Osteoblast (primary cell): ENCODE measurements around the gene MTOR. TPM values are rescaled to one million over a fixed set of nuclear protein-coding genes. Genes with fewer than 3 reads are reported as not detected.

ENCODE experiments used
- DNase-seq: peaks from one replicate; pipeline ENCODE4 v3.0.0; 2011; ENCODE audit warnings: low spot score, mixed read lengths; ENCODE audit not compliant: insufficient read length; ENCODE audit errors: missing footprints
- H2AFZ ChIP-seq: 2 replicates; pipeline ENCODE4 v1.6.0; 2011; ENCODE audit warnings: mild to moderate bottlenecking, low read length
- H3K27ac ChIP-seq: 2 replicates; pipeline ENCODE4 v1.5.1; 2011; ENCODE audit warnings: mild to moderate bottlenecking, low read depth, low read length, moderate library complexity
- H3K27me3 ChIP-seq: 2 replicates; pipeline ENCODE4 v1.6.0; 2012; ENCODE audit warnings: mild to moderate bottlenecking, control low read depth, inconsistent platforms, low read length, moderate library complexity; ENCODE audit not compliant: insufficient read depth
- H3K36me3 ChIP-seq: 2 replicates; pipeline ENCODE4 v1.5.1; 2011; ENCODE audit warnings: mild to moderate bottlenecking, low read length, control low read depth, moderate library complexity; ENCODE audit not compliant: insufficient read depth
- H3K4me1 ChIP-seq: 2 replicates; pipeline ENCODE4 v1.5.1; 2011; ENCODE audit warnings: mild to moderate bottlenecking, low read length, control low read depth, moderate library complexity; ENCODE audit not compliant: insufficient read depth
- H3K4me2 ChIP-seq: 2 replicates; pipeline ENCODE4 v1.6.0; 2011; ENCODE audit warnings: mild to moderate bottlenecking, low read length; ENCODE audit not compliant: insufficient read depth
- H3K4me3 ChIP-seq: fragments of 200-600 bp; sonication (generic); 3 replicates; pipeline ENCODE4 v1.5.1; 2012; ENCODE audit warnings: mild to moderate bottlenecking, low read length, inconsistent platforms; ENCODE audit not compliant: insufficient read depth
- H3K79me2 ChIP-seq: 2 replicates; pipeline ENCODE4 v1.6.0; 2012; ENCODE audit warnings: mild to moderate bottlenecking, low read length, control low read depth, inconsistent platforms; ENCODE audit not compliant: insufficient read depth
- H3K9me3 ChIP-seq: 2 replicates; pipeline ENCODE4 v1.5.1; 2011; ENCODE audit warnings: low read depth, low read length, control low read depth
- H4K20me1 ChIP-seq: 2 replicates; pipeline ENCODE4 v1.6.0; 2012; ENCODE audit warnings: mild to moderate bottlenecking, low read length, control low read depth; ENCODE audit not compliant: insufficient read depth
- CTCF ChIP-seq: IDR thresholded peaks from 2 replicates; pipeline ENCODE4 v1.5.1; 2011; ENCODE audit warnings: mild to moderate bottlenecking, low read depth, low read length, moderate library complexity; ENCODE audit errors: extremely low read depth
- total RNA-seq: library from RNA; depleted of rRNA; stranded (reverse); fragments of >200 nt; gene quantifications from 2 replicates; pipeline ENCODE4 v1.2.3, GENCODE V29; 2012

Gene MTOR
- total RNA-seq, 1 donor, result 34.0 TPM

GRCh38 chr1:11151826-11152612 is 110.3 kb downstream of the MTOR start:
- DNase-seq, result no peak
- Histone ChIP-seq H3K4me1 (peaks cover 14% of the 10 kb centered on the region), H2AFZ (no peak overlapping the region), H3K27me3 (no peaks in the 10 kb centered on the region), H3K4me2 (no peak overlapping the region), H4K20me1 (no peaks in the 10 kb centered on the region), H3K27ac (no peak overlapping the region), H3K9me3 (no peaks in the 10 kb centered on the region), H3K4me3 (no peak overlapping the region), H3K36me3 (peaks cover 40% of the 10 kb centered on the region), H3K79me2 (no peaks in the 10 kb centered on the region)
- TF ChIP-seq CTCF, result no peak

- no peak for DNase-seq
- Histone ChIP-seq H3K27me3 (no peaks in the 10 kb centered on the region), H3K4me2 (no peak overlapping the region), H3K79me2 (no peaks in the 10 kb centered on the region), H3K9me3 (no peaks in the 10 kb centered on the region), H2AFZ (no peak overlapping the region), H3K27ac (no peak overlapping the region), H4K20me1 (no peaks in the 10 kb centered on the region), H3K4me1 (peaks cover 14% of the 10 kb centered on the region), H3K4me3 (no peak overlapping the region), H3K36me3 (peaks cover 41% of the 10 kb centered on the region)
- TF ChIP-seq CTCF, result no peak
These were observed 111.2 kb downstream of the MTOR start for GRCh38 chr1:11151114-11151513.

- peaks cover 14% of the 10 kb centered on the region for H3K4me1 ChIP-seq
- no peak overlapping the region for H3K27ac ChIP-seq
- H3K4me2 ChIP-seq, result no peak overlapping the region
- H3K9me3 ChIP-seq, result no peaks in the 10 kb centered on the region
- H3K36me3 ChIP-seq, result peaks cover 42% of the 10 kb centered on the region
- H2AFZ ChIP-seq, result no peak overlapping the region
- H4K20me1 ChIP-seq, result no peaks in the 10 kb centered on the region
- no peaks in the 10 kb centered on the region for H3K79me2 ChIP-seq
- H3K27me3 ChIP-seq, result no peaks in the 10 kb centered on the region
- no peak overlapping the region for H3K4me3 ChIP-seq
- DNase-seq, result no peak
- no peak for TF ChIP-seq CTCF
These were observed 112.0 kb downstream of the MTOR start for GRCh38 chr1:11150326-11150725.

- Histone ChIP-seq H3K4me3 (no peak overlapping the region), H2AFZ (no peak overlapping the region), H3K36me3 (peaks cover 51% of the 10 kb centered on the region), H3K27ac (no peak overlapping the region), H3K9me3 (no peaks in the 10 kb centered on the region), H3K27me3 (no peaks in the 10 kb centered on the region), H3K4me1 (peaks cover 10% of the 10 kb centered on the region), H3K4me2 (no peak overlapping the region), H4K20me1 (no peaks in the 10 kb centered on the region), H3K79me2 (no peaks in the 10 kb centered on the region)
- no peak for DNase-seq
- TF ChIP-seq CTCF, result no peak
These were observed 115.1 kb downstream of the MTOR start for GRCh38 chr1:11147197-11147770.
